SK-N-SH treated with all-trans-retinoic acid at 6 μM for 48 hours (cell line): ENCODE results near the gene CORO1C.

ENCODE experiments used
- PATZ1 ChIP-seq: fragments of 250-450 bp; sonication (Bioruptor Pico); IDR thresholded peaks from 2 replicates; pipeline ENCODE4 v1.8.0; 2020; ENCODE audit warnings: mild to moderate bottlenecking, moderate library complexity, borderline replicate concordance
- TOX ChIP-seq: fragments of 250-450 bp; sonication (Bioruptor Pico); IDR thresholded peaks from 2 replicates; pipeline ENCODE4 v1.8.0; 2021; ENCODE audit warnings: mild to moderate bottlenecking, moderate library complexity, borderline replicate concordance
- ZFP3 ChIP-seq: fragments of 250-450 bp; sonication (Bioruptor Pico); IDR thresholded peaks from 2 replicates; pipeline ENCODE4 v1.5.0; 2020; ENCODE audit warnings: mild to moderate bottlenecking, moderate library complexity
- ZNF8 ChIP-seq: fragments of 450-650 bp; formaldehyde crosslinking; IDR thresholded peaks from 2 replicates; pipeline ENCODE4 v1.5.0; 2020; ENCODE audit warnings: mild to moderate bottlenecking, moderate library complexity

GRCh38 chr12:108731105-108731865 is at the start of gene CORO1C:
- no peak for TF ChIP-seq ZNF8 (CRISPR knock-in tag)
- no peak for TF ChIP-seq ZFP3
- no peak for TF ChIP-seq PATZ1 (CRISPR knock-in tag)
- no peak for TF ChIP-seq TOX
